PC-9 (cell line): Measurements from ENCODE around the gene YPEL3.

Source experiments
- EZH2 ChIP-seq: fragments of 200-600 bp; sonication (generic); IDR thresholded peaks from 2 replicates; pipeline ENCODE4 v1.8.0; 2017; ENCODE audit warnings: antibody characterized with exemption, low read depth
- TF ChIP-seq, protein P1 (sequence below): fragments of 200-600 bp; sonication (generic); conservative IDR thresholded peaks from 2 replicates; pipeline ENCODE4 v1.6.1; 2017; ENCODE audit warnings: mixed run types, antibody characterized with exemption, mild to moderate bottlenecking, moderate library complexity

DNA sequence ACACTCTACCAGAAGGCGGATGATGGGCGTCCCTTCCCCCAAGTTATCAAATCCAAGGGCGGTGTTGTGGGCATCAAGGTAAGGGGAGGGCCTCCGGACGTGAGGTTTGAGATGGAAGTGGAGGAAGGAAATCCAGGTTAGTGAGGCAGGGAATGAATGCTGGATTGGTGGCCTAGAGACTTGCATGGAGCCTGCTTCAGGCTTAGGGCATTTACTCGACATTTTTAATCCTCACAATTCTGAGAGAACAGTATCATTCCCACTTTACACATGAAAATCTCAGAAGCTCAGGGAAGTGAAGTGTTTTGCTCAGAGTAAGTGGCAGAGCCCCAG, 28.5 kb downstream of the YPEL3 start:
- no peak for TF ChIP-seq EZH2
- TF ChIP-seq, protein P1, sequence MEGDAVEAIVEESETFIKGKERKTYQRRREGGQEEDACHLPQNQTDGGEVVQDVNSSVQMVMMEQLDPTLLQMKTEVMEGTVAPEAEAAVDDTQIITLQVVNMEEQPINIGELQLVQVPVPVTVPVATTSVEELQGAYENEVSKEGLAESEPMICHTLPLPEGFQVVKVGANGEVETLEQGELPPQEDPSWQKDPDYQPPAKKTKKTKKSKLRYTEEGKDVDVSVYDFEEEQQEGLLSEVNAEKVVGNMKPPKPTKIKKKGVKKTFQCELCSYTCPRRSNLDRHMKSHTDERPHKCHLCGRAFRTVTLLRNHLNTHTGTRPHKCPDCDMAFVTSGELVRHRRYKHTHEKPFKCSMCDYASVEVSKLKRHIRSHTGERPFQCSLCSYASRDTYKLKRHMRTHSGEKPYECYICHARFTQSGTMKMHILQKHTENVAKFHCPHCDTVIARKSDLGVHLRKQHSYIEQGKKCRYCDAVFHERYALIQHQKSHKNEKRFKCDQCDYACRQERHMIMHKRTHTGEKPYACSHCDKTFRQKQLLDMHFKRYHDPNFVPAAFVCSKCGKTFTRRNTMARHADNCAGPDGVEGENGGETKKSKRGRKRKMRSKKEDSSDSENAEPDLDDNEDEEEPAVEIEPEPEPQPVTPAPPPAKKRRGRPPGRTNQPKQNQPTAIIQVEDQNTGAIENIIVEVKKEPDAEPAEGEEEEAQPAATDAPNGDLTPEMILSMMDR: no peak
